Measurements from ENCODE around the gene NAA20. TPM values are rescaled to one million over a fixed set of nuclear protein-coding genes. Genes with fewer than 3 reads are reported as not detected.

The NAA20 gene
- total RNA-seq, 1 donor, result 27.5 TPM

DNA sequence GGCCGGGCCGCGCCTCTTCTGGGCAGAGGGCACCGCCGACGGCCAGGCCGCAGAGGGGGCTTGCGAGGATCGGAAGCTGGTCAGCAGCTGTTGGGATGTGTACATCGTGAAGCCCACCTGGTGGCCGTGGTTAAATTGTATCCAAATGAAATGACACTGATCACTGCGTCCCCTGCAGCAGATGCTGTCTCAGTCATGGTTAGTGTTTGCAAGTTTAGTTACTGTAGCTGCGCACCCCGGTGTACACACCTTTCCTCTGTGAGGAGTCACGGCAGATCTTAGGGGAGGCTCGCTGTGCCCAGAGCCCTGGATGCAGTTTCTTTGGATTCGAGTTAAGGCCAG lies 653 bp downstream of the NAA20 start:
- DNase-seq (ENCODE audit: low read depth in 2 of 3, low spot score in 2 of 3), result peak; percentile 5 to 32 (median 23)

DNA sequence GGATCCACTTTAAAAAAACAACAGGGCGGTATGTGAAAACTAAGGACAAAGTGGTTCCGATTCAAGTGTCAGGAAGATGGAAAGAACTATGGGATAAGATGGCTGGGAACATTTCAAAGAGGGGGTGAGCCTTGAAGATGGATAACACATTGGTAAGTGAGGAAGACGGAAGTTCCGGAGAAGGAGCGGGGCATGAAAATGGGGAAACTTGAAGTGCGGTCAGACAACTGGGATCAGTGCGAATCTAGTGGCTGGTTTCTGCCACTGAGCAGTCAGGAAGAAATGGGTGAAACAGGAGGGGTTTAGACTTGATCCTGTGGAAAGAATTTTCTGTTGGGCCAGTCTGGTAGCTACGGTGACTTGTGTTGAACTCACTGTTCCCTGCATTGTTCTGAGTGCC lies 1.2 kb downstream of the NAA20 start:
- DNase-seq (ENCODE audit: low read depth in 2 of 3, low spot score in 2 of 3), result no peak

DNA sequence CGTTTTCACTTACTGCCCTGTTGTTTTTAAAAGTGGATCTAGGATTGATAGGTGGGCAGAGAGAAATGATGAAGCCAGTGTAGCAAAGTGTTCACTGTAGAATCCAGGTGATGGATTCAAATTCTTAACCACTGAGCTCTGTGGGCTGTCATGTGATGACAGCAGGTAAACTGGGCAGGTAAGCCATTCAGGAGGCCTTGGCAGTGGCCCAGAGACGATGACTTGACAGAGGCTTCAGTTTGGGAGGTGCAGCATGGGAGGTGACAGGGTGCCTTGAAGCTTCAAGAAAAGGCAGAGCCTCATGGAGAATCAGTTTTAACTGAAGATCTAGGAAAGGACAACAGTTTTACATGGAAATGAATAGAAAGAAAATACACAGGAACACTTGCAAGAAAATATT lies 2.0 kb downstream of the NAA20 start:
- no peak for DNase-seq (ENCODE audit: low read depth in 2 of 3, low spot score in 2 of 3)

DNA sequence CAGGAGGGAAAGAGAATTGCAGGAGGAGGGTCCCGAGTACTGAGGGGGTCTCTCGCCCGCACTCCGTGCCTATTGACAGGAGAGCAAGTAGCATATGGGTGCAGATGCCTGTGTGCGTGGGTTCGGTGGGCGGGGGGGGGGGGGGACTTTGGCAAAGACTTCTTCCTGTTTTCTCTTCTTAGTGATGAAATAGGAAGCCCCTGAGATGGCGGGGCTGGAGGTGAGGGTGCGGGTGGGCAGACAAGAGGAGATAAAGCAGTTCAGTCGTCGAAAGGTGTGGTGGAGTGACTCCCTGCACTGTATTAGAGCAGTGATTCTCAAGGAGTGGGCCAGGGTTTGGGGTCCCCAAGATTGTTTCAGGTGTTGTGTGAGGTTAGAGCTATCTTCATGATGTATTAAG lies 3.7 kb downstream of the NAA20 start:
- DNase-seq (ENCODE audit: low read depth in 2 of 3, low spot score in 2 of 3), result peak in 2 of 3 donors; percentile 10 to 21

DNA sequence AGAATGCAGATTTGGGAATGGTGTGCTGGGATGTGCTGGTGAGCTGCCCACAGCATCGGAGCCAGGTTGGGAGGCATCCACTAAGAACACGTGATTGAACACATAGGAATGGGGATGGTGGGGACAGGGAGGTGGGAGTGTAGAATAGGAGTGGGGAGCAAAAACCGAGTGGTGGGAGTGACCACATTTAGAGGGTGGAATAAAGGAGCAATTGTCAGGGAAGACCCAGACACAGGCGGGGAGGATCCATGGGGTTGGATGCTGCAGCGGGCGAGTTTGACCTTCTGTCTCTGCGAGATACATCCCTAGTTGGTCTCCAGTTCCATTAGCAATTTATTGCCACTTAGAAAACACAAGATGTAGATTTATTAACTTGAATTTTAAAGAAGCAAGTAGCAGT lies 4.7 kb downstream of the NAA20 start:
- DNase-seq (ENCODE audit: low read depth in 2 of 3, low spot score in 2 of 3), result no peak

DNA sequence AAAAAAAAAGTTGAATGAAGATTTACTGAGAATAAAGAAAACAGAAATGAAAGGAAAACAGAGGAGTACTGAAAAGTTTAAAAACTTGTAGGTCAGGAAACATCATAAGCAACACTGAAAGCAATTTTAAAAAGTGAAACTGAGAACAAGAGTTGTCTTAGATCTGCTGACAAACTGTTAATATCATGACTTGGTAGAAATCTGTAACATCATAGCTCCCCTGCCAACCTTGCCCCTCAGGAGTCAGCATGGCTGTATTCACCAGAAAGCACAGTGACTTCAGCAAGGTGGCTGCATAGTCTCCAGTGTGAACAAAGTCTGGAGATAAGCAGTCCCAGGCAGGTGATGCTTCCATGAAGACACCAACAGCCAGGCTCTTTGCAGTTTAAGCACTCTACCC lies 5.3 kb downstream of the NAA20 start:
- no peak for DNase-seq (ENCODE audit: low read depth in 2 of 3, low spot score in 2 of 3)

- DNase-seq (ENCODE audit: low read depth in 2 of 3, low spot score in 2 of 3), result no peak
Observed at GRCh38 chr20:20023395-20023794, 6.2 kb downstream of the NAA20 start.

DNA sequence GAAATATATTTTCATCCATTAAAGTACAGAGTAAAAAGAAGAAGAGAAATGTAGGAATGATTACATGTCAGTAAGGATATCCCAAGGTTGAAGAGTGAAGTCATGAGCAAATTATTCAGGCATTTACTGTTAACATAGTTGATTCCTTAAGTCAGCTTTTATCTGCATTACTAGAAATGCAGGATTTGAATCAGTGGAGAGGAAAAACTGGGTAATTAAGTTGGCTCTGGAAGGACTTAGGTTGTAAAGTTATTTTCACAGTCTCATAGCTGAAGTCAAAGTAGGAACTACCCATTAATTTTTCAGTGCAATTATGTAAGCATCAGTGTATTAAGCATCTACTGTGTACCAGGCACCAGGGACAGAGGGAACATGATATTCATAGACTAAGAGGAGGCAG lies 7.8 kb downstream of the NAA20 start:
- DNase-seq (ENCODE audit: low read depth in 2 of 3, low spot score in 2 of 3), result no peak

DNA sequence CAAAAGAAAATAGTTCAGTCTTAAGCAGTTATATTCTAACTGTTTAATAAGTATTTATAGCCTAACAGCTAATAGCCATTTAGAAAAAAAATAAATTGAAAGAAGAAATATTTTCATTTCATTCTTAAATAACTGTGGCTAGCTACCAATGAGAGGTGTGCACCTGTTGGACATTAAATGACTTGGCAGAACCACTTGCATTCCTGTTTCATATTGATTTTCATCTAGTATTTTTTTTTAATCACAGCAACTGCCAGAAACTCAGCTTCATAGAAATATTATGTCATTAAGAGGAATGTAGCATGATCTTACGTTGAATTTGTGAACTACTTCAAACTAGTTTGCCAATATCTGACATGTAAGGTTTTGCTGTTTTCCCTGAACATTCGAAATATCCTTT lies 10.1 kb downstream of the NAA20 start:
- DNase-seq (ENCODE audit: low read depth in 2 of 3, low spot score in 2 of 3), result no peak

DNA sequence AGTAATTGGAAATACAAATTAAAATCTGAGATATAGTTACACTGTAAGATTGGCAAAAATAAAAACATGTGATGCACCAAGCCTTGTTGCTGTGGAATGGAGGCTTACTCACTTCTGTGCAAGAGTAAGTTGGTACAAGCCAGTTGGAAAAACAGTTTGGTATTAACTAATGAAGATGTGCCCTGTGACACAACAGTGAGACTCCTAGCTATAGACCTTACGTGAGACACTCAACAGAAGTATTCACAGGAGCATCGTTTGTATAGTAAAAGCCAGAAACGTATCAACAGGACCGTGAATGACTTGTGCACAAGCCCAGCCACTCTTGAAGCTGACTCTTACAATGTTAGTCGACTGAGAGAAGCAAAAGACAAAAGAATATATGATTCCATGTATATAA lies 14.6 kb downstream of the NAA20 start:
- DNase-seq (ENCODE audit: low read depth in 2 of 3, low spot score in 2 of 3), result no peak

- DNase-seq (ENCODE audit: low read depth in 2 of 3, low spot score in 2 of 3), result no peak
Observed at GRCh38 chr20:20034486-20034885, 17.3 kb downstream of the NAA20 start.

DNA sequence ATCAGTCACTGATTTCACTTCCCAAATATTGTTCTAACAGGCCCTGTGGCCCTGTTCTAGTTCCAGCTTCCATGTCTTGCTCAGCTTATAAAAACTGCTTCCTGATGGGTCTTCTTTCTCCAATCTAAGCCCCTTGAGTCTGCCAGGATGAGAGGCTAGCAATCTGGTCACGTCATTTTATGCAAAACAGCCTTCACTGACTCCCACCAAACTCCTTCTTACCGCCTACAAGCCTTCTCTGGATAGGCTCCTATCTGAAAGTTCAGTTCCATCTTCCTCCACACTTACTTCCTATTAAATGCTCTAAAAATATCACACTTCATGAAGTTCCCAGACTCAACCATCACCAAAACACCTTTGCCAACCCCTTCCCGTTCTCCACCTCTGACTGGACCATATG lies 19.6 kb downstream of the NAA20 start:
- no peak for DNase-seq (ENCODE audit: low read depth in 2 of 3, low spot score in 2 of 3)

DNA sequence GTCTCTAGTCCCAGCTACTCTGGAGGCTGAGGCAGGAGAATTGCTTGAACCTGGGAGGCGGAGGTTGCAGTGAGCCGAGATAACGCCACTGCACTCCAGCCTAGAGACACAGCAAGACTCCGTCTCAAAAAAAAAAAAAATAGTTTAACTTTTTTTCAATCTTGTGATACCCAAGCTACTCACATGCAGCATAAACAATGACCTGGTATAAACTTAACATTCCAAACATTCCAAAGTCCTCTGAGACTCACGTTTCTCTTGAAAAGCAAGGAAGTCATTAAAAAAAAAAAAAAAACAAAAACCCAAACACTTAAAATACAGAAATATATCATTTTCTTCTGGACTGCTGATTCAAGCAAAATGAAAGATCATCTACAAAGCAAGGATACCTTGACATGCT lies 20.8 kb downstream of the NAA20 start:
- no peak for DNase-seq (ENCODE audit: low read depth in 2 of 3, low spot score in 2 of 3)

DNA sequence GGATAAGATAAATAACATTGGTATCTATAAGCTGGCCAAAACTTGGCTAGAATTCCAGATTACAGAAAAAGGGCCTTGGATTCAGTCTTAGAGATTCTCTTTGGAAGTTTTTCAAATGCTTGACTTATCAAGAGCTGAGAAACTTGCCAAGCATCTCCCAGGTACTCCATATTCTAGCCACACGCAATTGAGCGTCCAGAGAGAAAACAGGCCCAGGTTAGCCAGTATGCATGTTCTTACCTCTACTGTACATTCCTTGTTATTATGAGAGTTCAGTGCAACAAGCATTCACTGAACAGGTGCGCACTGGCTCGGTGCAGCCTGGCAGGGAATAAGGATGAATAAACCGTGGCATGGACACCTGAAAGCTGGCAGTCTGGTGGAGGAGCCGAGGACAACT lies 21.4 kb downstream of the NAA20 start:
- DNase-seq (ENCODE audit: low read depth in 2 of 3, low spot score in 2 of 3), result no peak

- no peak for DNase-seq (ENCODE audit: low read depth in 2 of 3, low spot score in 2 of 3)
Observed at GRCh38 chr20:20039752-20040387, 22.7 kb downstream of the NAA20 start.

DNA sequence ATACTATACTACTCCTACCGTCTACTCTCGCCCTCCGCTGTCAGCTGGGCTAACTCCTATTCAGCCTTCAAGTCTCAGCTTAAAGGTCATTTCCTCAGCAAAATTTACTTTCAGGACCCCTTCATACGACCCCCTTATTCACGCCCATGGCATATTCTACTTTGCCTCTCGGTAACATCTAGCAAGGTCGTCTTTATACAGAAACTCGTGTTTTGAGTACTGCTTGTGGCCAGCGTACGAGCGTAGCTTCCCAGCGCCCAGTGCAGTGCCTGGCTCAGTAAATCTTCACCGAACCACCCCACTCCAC lies 34.6 kb downstream of the NAA20 start:
- no peak for DNase-seq (ENCODE audit: low read depth in 2 of 3, low spot score in 2 of 3)

GRCh38 chr20:20052074-20052970 lies 35.2 kb downstream of the NAA20 start, which contains the start of the genes CFAP61 and CRNKL1:
CFAP61 (plus strand) TSS chr20:20052532; CDS start chr20:20056654, 4,122 bp downstream.
CRNKL1 (minus strand) TSS chr20:20052466; CDS start chr20:20052342, 124 bp downstream.
- DNase-seq (ENCODE audit: low read depth in 2 of 3, low spot score in 2 of 3), result peak; percentile 97 to 99 (median 98)

DNA sequence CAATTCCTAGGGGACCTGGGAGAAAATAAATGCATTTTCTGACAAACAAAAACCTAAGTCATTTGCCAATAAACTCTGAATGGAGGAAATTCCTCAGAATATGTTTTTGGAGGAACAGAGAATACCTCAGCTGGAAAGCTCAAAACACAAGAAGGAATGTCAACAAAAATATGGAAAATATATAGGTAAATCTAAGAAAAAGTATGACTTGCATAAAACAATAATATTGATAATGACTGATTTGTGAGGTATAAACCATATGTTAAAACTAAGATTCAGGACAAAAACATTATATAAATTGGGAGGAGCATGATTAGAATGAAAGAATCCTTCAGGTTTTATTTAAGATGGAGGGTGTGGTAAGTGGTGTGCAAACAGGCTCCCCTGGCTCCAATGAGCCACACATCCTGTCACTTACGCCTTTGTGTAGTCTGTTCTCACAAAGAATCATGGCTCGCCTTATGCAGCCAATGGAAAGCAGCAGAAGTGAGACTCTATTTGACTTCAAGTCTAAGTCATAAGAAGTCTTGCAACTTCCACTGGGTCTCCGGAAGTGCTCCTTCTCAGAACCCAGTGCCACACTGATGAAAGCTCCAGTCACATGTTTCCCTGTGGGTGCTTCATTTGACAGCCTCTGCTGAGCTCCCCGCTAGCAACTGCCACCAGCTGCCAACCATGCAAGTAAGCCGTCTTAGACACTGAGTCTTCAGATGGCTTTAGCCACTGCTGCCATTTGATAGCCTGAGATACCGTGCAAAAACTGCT lies 43.3 kb downstream of the NAA20 start:
- DNase-seq (ENCODE audit: low read depth in 2 of 3, low spot score in 2 of 3), result no peak

DNA sequence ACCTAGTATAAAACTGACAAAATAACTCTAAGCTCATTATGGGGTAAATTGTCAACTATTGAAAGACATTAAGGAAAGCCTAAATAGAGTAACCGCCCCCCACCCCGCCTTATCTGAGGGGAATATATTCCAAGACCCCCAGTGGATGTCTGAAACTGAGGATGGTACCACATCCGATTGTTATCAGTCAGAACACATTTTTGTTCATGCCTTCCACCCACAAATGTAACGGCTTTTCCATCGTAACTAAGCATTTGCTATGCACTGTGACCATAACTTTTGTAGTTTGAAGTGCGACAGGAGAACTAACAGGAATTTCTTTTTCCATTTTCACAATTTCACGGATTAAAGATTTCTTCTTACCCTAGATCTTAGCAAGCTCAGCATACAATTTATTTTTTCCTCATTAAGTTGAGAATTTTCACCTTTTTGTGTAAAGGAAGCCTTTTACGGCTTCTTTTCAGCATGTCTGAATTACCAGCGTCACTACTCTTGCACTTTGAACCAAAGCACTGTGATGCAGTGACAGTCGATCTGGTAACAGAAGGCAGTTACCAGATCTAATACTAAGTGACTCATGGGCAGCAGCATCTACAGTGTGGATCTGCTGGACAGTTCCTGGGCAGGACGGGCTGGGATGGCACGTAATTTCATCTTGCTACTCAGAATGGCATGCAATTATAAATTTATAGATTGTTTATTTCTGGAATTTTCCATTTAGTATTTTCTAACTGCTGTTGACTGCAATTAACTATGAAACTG lies 47.0 kb downstream of the NAA20 start:
- DNase-seq (ENCODE audit: low read depth in 2 of 3, low spot score in 2 of 3), result peak in 2 of 3 donors; percentile 7 to 48

DNA sequence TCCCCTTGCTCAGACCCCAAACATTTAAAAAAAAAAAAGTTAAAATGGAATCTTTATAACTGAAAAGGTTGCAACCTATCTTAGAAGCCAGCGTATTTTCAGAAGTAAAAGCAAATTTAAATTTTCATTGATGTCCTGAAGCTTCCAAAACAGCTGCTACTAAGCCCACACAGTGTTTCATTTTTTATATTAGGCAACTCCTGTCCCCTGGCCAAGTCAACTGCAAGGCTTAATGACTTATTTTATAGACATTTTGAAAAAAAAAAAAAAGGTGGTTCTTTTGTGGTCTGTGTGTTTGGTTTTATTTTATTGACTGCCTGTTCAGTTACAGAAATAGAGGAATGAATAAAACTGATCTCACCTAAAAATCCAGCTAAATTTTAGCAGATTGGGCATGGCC lies 48.2 kb downstream of the NAA20 start:
- no peak for DNase-seq (ENCODE audit: low read depth in 2 of 3, low spot score in 2 of 3)
